Activated T-helper 2 cell treated with anti-CD3 and anti-CD28 coated beads, Interferon-gamma antibody, Interleukin-2, Interleukin-4, amounts not matched to agents 10 μg/mL and 5 μg/mL and 100 μg/mL, durations not matched to agents 14 hours and 24 hours and 36 hours (primary cell): Measurements from ENCODE around the gene SELENOW. TPM values are rescaled to one million over a fixed set of nuclear protein-coding genes. Genes with fewer than 3 reads are reported as not detected.
A peak's percentile ranks its signal among the peaks of the same experiment; 100 is the strongest.

ENCODE experiments used
- DNase-seq: peaks from one replicate; pipeline ENCODE4 v3.0.0; 2021; ENCODE audit warnings: low spot score
- H3K27ac Mint-ChIP-seq: one replicate; pipeline ENCODE4 v1.8.0; 2021; ENCODE audit warnings: mixed read lengths
- H3K27me3 Mint-ChIP-seq: one replicate; pipeline ENCODE4 v1.8.0; 2021; ENCODE audit warnings: low read depth, mixed read lengths
- H3K36me3 Mint-ChIP-seq: one replicate; pipeline ENCODE4 v1.8.0; 2021; ENCODE audit warnings: low read depth, mixed read lengths
- H3K4me1 Mint-ChIP-seq: one replicate; pipeline ENCODE4 v1.8.0; 2021; ENCODE audit warnings: low read depth, mixed read lengths
- H3K4me3 Mint-ChIP-seq: one replicate; pipeline ENCODE4 v1.8.0; 2021; ENCODE audit warnings: low read depth, mild to moderate bottlenecking, moderate library complexity, mixed read lengths
- H3K9me3 Mint-ChIP-seq: one replicate; pipeline ENCODE4 v1.8.0; 2021; ENCODE audit warnings: mixed read lengths
- intact Hi-C: fragments of 100-400 bp; cut with micrococcal nuclease; formaldehyde crosslinking; loops from one replicate; pipeline ENCODE4 v1.15.1; 2023
- total RNA-seq: library from RNA; stranded (reverse); gene quantifications from 2 replicates; pipeline ENCODE4 v1.2.3, GENCODE V29; 2022

Gene SELENOW
- total RNA-seq, 1 donor from 2014 or later, result 98.3 TPM

GRCh38 chr19:47749326-47749725, 29.2 kb upstream of the SELENOW start:
- H3K36me3 Mint-ChIP-seq, result peaks cover 71% of the 10 kb centered on the region
- H3K4me1 Mint-ChIP-seq, result peaks cover 21% of the 10 kb centered on the region

GRCh38 chr19:47750752-47751151, 27.8 kb upstream of the SELENOW start:
- peaks cover 17% of the 10 kb centered on the region for H3K4me1 Mint-ChIP-seq
- peaks cover 69% of the 10 kb centered on the region for H3K36me3 Mint-ChIP-seq
- no peaks in the 10 kb centered on the region for H3K9me3 Mint-ChIP-seq
- no peak overlapping the region for H3K27ac Mint-ChIP-seq
- DNase-seq, result no peak
- H3K27me3 Mint-ChIP-seq, result no peaks in the 10 kb centered on the region
- intact Hi-C loops, result no loop called here
- no peak overlapping the region for H3K4me3 Mint-ChIP-seq

More at GRCh38 chr19:47749326-47749725, 29.2 kb upstream of the SELENOW start:
- Mint-ChIP-seq H3K27ac (peak overlapping the region; percentile 62), H3K27me3 (no peaks in the 10 kb centered on the region), H3K9me3 (no peaks in the 10 kb centered on the region), H3K4me3 (peak overlapping the region; percentile 45)
- intact Hi-C loops, result loop anchor here (10.0 kb wide), 1 partner anchor 145 kb away; the partner anchor contains the start of gene BICRA
- DNase-seq, result no peak

GRCh38 chr19:47752440-47753211, 25.9 kb upstream of the SELENOW start:
- Mint-ChIP-seq H3K4me1 (peaks cover 14% of the 10 kb centered on the region), H3K27me3 (no peaks in the 10 kb centered on the region), H3K36me3 (peaks cover 78% of the 10 kb centered on the region), H3K4me3 (no peak overlapping the region), H3K27ac (no peak overlapping the region), H3K9me3 (no peaks in the 10 kb centered on the region)
- intact Hi-C loops, result no loop called here
- DNase-seq, result no peak

GRCh38 chr19:47754206-47755064, 24.1 kb upstream of the SELENOW start:
- no peak for DNase-seq
- peaks cover 81% of the 10 kb centered on the region for H3K36me3 Mint-ChIP-seq
- no peak overlapping the region for H3K4me3 Mint-ChIP-seq
- no peaks in the 10 kb centered on the region for H3K27me3 Mint-ChIP-seq
- no peak overlapping the region for H3K27ac Mint-ChIP-seq
- peaks cover 2% of the 10 kb centered on the region for H3K4me1 Mint-ChIP-seq
- no peaks in the 10 kb centered on the region for H3K9me3 Mint-ChIP-seq
- intact Hi-C loops, result no loop called here

- Mint-ChIP-seq H3K4me3 (no peak overlapping the region), H3K36me3 (peaks cover 73% of the 10 kb centered on the region), H3K27me3 (no peaks in the 10 kb centered on the region), H3K27ac (no peak overlapping the region), H3K9me3 (no peaks in the 10 kb centered on the region), H3K4me1 (peaks cover 2% of the 10 kb centered on the region)
- intact Hi-C loops, result no loop called here
- no peak for DNase-seq
These were observed 23.3 kb upstream of the SELENOW start for GRCh38 chr19:47755065-47755761.

- H3K4me3 Mint-ChIP-seq, result no peak overlapping the region
- DNase-seq, result no peak
- no peak overlapping the region for H3K27ac Mint-ChIP-seq
- no peaks in the 10 kb centered on the region for H3K9me3 Mint-ChIP-seq
- intact Hi-C loops, result no loop called here
- H3K27me3 Mint-ChIP-seq, result no peaks in the 10 kb centered on the region
- H3K4me1 Mint-ChIP-seq, result peaks cover 2% of the 10 kb centered on the region
- H3K36me3 Mint-ChIP-seq, result peaks cover 68% of the 10 kb centered on the region
These were observed 22.5 kb upstream of the SELENOW start for GRCh38 chr19:47755762-47756626.

GRCh38 chr19:47756627-47756929, 21.9 kb upstream of the SELENOW start:
- Mint-ChIP-seq H3K27me3 (no peaks in the 10 kb centered on the region), H3K9me3 (no peaks in the 10 kb centered on the region), H3K36me3 (peaks cover 62% of the 10 kb centered on the region), H3K27ac (no peak overlapping the region), H3K4me1 (peaks cover 1% of the 10 kb centered on the region), H3K4me3 (no peak overlapping the region)
- intact Hi-C loops, result no loop called here
- no peak for DNase-seq

- Mint-ChIP-seq H3K9me3 (no peaks in the 10 kb centered on the region), H3K27me3 (no peaks in the 10 kb centered on the region), H3K4me3 (no peak overlapping the region), H3K27ac (no peak overlapping the region), H3K4me1 (no peaks in the 10 kb centered on the region), H3K36me3 (peaks cover 59% of the 10 kb centered on the region)
- intact Hi-C loops, result no loop called here
- no peak for DNase-seq
These were observed 21.4 kb upstream of the SELENOW start for GRCh38 chr19:47756953-47757608.

GRCh38 chr19:47757617-47758442, 20.7 kb upstream of the SELENOW start:
- no peak for DNase-seq
- intact Hi-C loops, result no loop called here
- no peaks in the 10 kb centered on the region for H3K9me3 Mint-ChIP-seq
- no peak overlapping the region for H3K27ac Mint-ChIP-seq
- H3K36me3 Mint-ChIP-seq, result peaks cover 51% of the 10 kb centered on the region
- H3K27me3 Mint-ChIP-seq, result no peaks in the 10 kb centered on the region
- no peaks in the 10 kb centered on the region for H3K4me1 Mint-ChIP-seq
- H3K4me3 Mint-ChIP-seq, result no peak overlapping the region

GRCh38 chr19:47758443-47758804, 20.1 kb upstream of the SELENOW start:
- H3K27me3 Mint-ChIP-seq, result no peaks in the 10 kb centered on the region
- no peaks in the 10 kb centered on the region for H3K9me3 Mint-ChIP-seq
- H3K36me3 Mint-ChIP-seq, result peaks cover 45% of the 10 kb centered on the region
- intact Hi-C loops, result no loop called here
- H3K4me3 Mint-ChIP-seq, result no peak overlapping the region
- H3K27ac Mint-ChIP-seq, result no peak overlapping the region
- H3K4me1 Mint-ChIP-seq, result no peaks in the 10 kb centered on the region
- no peak for DNase-seq

- no peak for DNase-seq
- H3K27ac Mint-ChIP-seq, result no peak overlapping the region
- H3K4me3 Mint-ChIP-seq, result no peak overlapping the region
- peaks cover 33% of the 10 kb centered on the region for H3K36me3 Mint-ChIP-seq
- H3K27me3 Mint-ChIP-seq, result no peaks in the 10 kb centered on the region
- no peaks in the 10 kb centered on the region for H3K9me3 Mint-ChIP-seq
- intact Hi-C loops, result no loop called here
- peaks cover 1% of the 10 kb centered on the region for H3K4me1 Mint-ChIP-seq
These were observed 17.9 kb upstream of the SELENOW start for GRCh38 chr19:47760632-47760999.
